ENCODE data around the gene PRKAR2B.
"Not testable (repeated sequence)": the region's sequence is repeated elsewhere in the genome, so short reads cannot be mapped to it uniquely, and the experiment has no call there.

PRKAR2B gene

DNA sequence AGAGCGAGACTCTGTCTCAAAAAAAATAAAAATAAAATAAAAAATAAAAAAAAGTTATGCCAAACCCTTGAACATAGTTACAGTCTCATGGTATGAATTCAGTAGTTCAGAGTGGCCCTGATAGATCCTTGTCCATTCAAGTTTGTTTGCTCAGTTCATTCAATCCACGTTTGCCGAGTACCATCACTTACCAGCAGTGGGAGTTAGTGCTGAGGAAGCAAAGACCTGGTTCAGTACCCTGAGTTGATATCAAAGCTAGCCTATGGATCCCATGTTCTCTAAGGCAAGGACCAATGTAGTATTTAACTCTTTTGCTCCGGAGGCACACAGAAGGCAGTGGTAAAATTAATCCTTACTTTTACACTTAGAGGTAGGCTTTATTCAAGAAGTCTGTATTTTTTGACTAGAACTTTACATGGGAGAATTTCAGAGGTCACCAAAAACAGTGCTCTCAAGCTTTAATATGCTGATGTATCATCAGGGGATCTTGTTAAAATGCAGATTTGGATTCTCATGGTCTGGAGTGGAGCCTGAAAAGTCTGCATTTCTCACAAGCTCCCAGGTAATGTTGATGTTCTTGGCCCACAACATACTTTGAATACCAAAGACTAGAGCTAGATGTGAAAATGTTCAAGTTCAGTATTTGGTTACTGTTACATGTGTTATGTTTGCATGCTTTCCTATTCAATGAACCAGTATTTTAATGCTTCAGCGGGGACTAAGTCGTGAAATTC, 86.1 kb downstream of the PRKAR2B start:
- Mint-ChIP-seq H3K9me3 (no peaks in the 10 kb centered on the region), H3K27ac (no peak overlapping the region), H3K4me1 (peaks cover 14% of the 10 kb centered on the region), H3K36me3 (no peaks in the 10 kb centered on the region), H3K4me3 (no peak overlapping the region)
- no peak for ATAC-seq
- no peak for DNase-seq (ENCODE audit: low spot score in 2 of 2)

GRCh38 chr7:107133396-107133795, 88.9 kb downstream of the PRKAR2B start:
- Mint-ChIP-seq H3K36me3 (no peaks in the 10 kb centered on the region), H3K4me1 (no peaks in the 10 kb centered on the region), H3K4me3 (no peak overlapping the region), H3K27ac (no peak overlapping the region), H3K9me3 (no peaks in the 10 kb centered on the region)
- ATAC-seq (no peak), DNase-seq (ENCODE audit: low spot score in 2 of 2) (no peak)

- Mint-ChIP-seq H3K27ac (no peak overlapping the region), H3K4me1 (no peaks in the 10 kb centered on the region), H3K36me3 (no peaks in the 10 kb centered on the region), H3K4me3 (no peak overlapping the region), H3K9me3 (no peaks in the 10 kb centered on the region)
- DNase-seq (ENCODE audit: low spot score in 2 of 2) = no peak
- no peak for ATAC-seq
Measured at GRCh38 chr7:107138696-107139420, 94.4 kb downstream of the PRKAR2B start.

GRCh38 chr7:107143875-107144274, 99.4 kb downstream of the PRKAR2B start:
- H3K4me3 Mint-ChIP-seq; H3K9me3 Mint-ChIP-seq; H3K4me1 Mint-ChIP-seq; DNase-seq (ENCODE audit: low spot score in 2 of 2); H3K27ac Mint-ChIP-seq; ATAC-seq; H3K36me3 Mint-ChIP-seq: not testable (repeated sequence)

GRCh38 chr7:107145067-107145838, 100.7 kb downstream of the PRKAR2B start:
- ATAC-seq (no peak), DNase-seq (ENCODE audit: low spot score in 2 of 2) (no peak)
- H3K9me3 Mint-ChIP-seq = no peaks in the 10 kb centered on the region
- H3K27ac Mint-ChIP-seq = no peak overlapping the region
- no peaks in the 10 kb centered on the region for H3K4me1 Mint-ChIP-seq
- H3K4me3 Mint-ChIP-seq = no peak overlapping the region
- no peaks in the 10 kb centered on the region for H3K36me3 Mint-ChIP-seq

GRCh38 chr7:107147464-107148393, 103.2 kb downstream of the PRKAR2B start:
- Mint-ChIP-seq H3K4me1 (no peaks in the 10 kb centered on the region), H3K36me3 (no peaks in the 10 kb centered on the region), H3K4me3 (no peak overlapping the region), H3K9me3 (no peaks in the 10 kb centered on the region), H3K27ac (peak overlapping the region; percentile 34)
- DNase-seq (ENCODE audit: low spot score in 2 of 2) = no peak
- peak; percentile 71 for ATAC-seq

DNA sequence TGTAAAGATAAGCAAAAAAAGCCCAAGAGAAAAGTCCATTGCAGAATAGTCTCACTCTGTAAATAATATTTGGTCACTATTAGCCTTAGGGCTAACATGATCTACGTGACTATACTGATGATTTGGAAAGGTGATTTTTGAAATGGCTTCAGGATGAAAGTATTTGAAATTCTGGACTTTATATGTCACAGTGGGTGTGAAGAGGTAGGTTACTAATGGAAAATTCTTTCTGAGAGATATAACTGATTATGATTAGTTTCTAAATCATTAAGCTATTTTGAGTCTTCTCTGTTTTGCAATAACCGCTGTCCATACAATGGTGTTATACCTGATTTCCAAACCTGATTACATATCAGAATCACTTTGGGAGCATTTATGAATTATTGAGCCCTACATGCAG, 104.2 kb downstream of the PRKAR2B start:
- ATAC-seq (no peak), DNase-seq (ENCODE audit: low spot score in 2 of 2) (no peak)
- Mint-ChIP-seq H3K9me3 (no peaks in the 10 kb centered on the region), H3K4me1 (no peaks in the 10 kb centered on the region), H3K4me3 (no peak overlapping the region), H3K27ac (no peak overlapping the region), H3K36me3 (no peaks in the 10 kb centered on the region)

DNA sequence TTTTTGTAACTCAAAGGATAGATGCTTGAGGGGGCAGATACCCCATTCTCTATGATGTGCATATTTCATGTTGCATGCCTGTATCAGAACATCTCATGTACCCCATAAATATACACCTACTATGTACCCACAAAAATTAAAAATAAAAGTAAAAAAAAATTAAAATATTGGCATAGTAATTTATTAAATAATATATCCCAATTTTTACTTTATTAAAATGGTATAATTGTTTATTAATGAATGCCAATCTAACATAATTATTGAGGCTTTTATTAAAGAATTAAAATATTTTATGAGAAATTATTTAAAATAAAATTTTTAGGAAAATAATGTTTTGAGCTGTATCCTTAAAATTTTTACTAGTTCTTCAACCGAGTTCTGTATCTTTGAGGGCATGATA, 105.4 kb downstream of the PRKAR2B start:
- Mint-ChIP-seq H3K9me3 (no peaks in the 10 kb centered on the region), H3K4me1 (no peaks in the 10 kb centered on the region), H3K27ac (no peak overlapping the region), H3K4me3 (no peak overlapping the region), H3K36me3 (no peaks in the 10 kb centered on the region)
- no peak for ATAC-seq
- DNase-seq (ENCODE audit: low spot score in 2 of 2) = no peak

DNA sequence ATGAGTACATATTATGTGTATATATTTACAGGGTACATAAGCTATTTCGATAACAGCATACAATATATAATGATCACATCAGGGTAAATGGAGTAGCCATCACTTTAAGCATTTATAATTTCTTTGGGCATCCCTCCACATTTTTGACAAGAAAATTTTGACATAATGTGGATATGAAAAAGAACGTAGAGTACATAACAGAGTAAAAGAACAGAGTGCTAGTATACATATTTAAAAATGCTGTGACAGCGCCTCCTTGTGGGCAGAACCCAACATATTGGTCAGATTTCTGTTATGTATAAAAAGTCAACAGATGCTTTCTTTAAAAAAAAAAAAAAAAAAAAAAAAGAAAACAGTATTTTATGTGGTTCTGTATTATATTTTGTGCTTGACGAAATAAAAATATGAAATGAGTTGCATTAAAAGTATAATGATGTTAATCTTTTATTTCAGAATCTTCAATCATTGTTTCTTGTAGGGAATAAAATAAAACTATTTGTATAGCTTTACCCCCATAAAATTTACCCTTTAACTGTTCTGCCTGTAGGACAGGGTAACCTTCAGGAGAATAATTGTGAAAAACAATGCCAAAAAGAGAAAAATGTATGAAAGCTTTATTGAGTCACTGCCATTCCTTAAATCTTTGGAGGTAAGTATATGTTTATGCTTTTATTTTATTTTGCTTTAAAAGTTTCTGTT, 106.0 kb downstream of the PRKAR2B start:
- no peak overlapping the region for H3K27ac Mint-ChIP-seq
- no peaks in the 10 kb centered on the region for H3K9me3 Mint-ChIP-seq
- ATAC-seq (peak; percentile 74), DNase-seq (ENCODE audit: low spot score in 2 of 2) (peak; percentile 50 to 81)
- H3K4me1 Mint-ChIP-seq = no peaks in the 10 kb centered on the region
- no peaks in the 10 kb centered on the region for H3K36me3 Mint-ChIP-seq
- no peak overlapping the region for H3K4me3 Mint-ChIP-seq

- ATAC-seq = no peak
- H3K9me3 Mint-ChIP-seq = no peaks in the 10 kb centered on the region
Measured at GRCh38 chr7:107151538-107151937, 107.0 kb downstream of the PRKAR2B start.

GRCh38 chr7:107152011-107152410, 107.5 kb downstream of the PRKAR2B start:
- no peak overlapping the region for H3K27ac Mint-ChIP-seq

More at GRCh38 chr7:107151538-107151937, 107.0 kb downstream of the PRKAR2B start:
- no peak for DNase-seq (ENCODE audit: low spot score in 2 of 2)
- H3K4me3 Mint-ChIP-seq = no peak overlapping the region
- no peak overlapping the region for H3K27ac Mint-ChIP-seq
- H3K36me3 Mint-ChIP-seq = no peaks in the 10 kb centered on the region
- no peaks in the 10 kb centered on the region for H3K4me1 Mint-ChIP-seq

GRCh38 chr7:107154826-107155225, 110.3 kb downstream of the PRKAR2B start:
- Mint-ChIP-seq H3K4me3 (no peak overlapping the region), H3K36me3 (no peaks in the 10 kb centered on the region), H3K4me1 (no peaks in the 10 kb centered on the region), H3K27ac (no peak overlapping the region), H3K9me3 (no peaks in the 10 kb centered on the region)
- no peak for ATAC-seq
- DNase-seq (ENCODE audit: low spot score in 2 of 2) = no peak

More at GRCh38 chr7:107152011-107152410, 107.5 kb downstream of the PRKAR2B start:
- no peaks in the 10 kb centered on the region for H3K4me1 Mint-ChIP-seq
- no peaks in the 10 kb centered on the region for H3K36me3 Mint-ChIP-seq
- no peaks in the 10 kb centered on the region for H3K9me3 Mint-ChIP-seq
- ATAC-seq (peak; percentile 71), DNase-seq (ENCODE audit: low spot score in 2 of 2) (no peak)
- no peak overlapping the region for H3K4me3 Mint-ChIP-seq

DNA sequence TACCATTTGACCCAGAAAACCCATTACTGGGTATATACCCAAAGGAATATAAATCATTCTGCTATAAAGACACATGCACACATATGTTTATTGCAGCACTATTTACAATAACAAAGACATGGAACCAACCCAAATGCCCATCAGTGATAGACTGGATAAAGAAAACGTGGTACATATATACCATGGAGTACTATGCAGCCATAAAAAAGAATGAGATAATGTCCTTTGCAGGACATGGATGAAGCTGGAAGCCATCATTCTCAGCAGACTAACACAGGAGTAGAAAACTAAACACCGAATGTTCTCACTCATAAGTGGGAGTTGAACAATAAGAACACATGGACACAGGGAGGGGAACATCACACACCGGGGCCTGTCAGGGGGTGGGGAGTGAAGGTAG, 111.2 kb downstream of the PRKAR2B start:
- not testable (repeated sequence) for H3K36me3 Mint-ChIP-seq; DNase-seq (ENCODE audit: low spot score in 2 of 2); H3K4me1 Mint-ChIP-seq; H3K27ac Mint-ChIP-seq; ATAC-seq; H3K9me3 Mint-ChIP-seq; H3K4me3 Mint-ChIP-seq

GRCh38 chr7:107157091-107157490, 112.6 kb downstream of the PRKAR2B start:
- H3K36me3 Mint-ChIP-seq = no peaks in the 10 kb centered on the region
- DNase-seq (ENCODE audit: low spot score in 2 of 2) (no peak), ATAC-seq (no peak)
- no peaks in the 10 kb centered on the region for H3K9me3 Mint-ChIP-seq
- no peak overlapping the region for H3K4me3 Mint-ChIP-seq
- H3K4me1 Mint-ChIP-seq = no peaks in the 10 kb centered on the region
- no peak overlapping the region for H3K27ac Mint-ChIP-seq

Measured in stimulated activated effector memory CD8-positive, alpha-beta T cell treated with anti-CD3 and anti-CD28 coated beads, Interleukin-12 subunit alpha, Interleukin-12 subunit beta, amount 100 ng/mL, for 72 hours (primary cell).